ENCODE results near the gene DUSP2.

The DUSP2 gene

GRCh38 chr2:96159084-96159830, 14.0 kb upstream of the DUSP2 start:
- H3K4me3 Mint-ChIP-seq = no peak overlapping the region
- no peak for DNase-seq
- peak overlapping the region; percentile 8 for H3K27ac Mint-ChIP-seq
- H3K27me3 Mint-ChIP-seq (ENCODE audit: low read depth, poor library complexity) = peaks cover 12% of the 10 kb centered on the region
- no peaks in the 10 kb centered on the region for H3K36me3 Mint-ChIP-seq (ENCODE audit: low read depth)
- peaks cover 58% of the 10 kb centered on the region for H3K4me1 Mint-ChIP-seq
- H3K9me3 Mint-ChIP-seq = peaks cover 7% of the 10 kb centered on the region
- no peak for TF ChIP-seq CTCF (IDR thresholded peaks at IDR 0.05)

DNA sequence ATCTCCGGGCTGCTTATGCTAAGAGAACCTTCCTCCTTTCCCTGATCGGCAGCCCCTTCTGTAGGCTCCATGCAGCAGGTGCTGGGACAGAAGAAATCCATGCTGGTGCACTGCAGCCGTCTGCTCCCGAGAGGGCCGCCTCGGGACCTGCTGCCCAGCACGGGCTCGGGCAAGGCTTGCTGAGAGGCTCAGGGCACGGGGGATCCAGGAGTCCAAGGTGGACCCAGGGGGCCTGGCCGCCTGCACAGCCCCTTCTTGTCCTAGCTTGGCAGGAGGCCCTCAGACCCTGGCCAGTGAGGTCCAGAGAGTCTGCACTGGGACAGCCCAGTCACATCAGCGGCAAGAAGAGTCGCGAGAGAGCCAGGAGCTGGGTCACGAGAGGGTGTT, 13.3 kb upstream of the DUSP2 start:
- Mint-ChIP-seq H3K27ac (peak overlapping the region; percentile 57), H3K4me1 (peaks cover 54% of the 10 kb centered on the region), H3K9me3 (peaks cover 7% of the 10 kb centered on the region), H3K36me3 (ENCODE audit: low read depth) (no peaks in the 10 kb centered on the region), H3K4me3 (no peak overlapping the region), H3K27me3 (ENCODE audit: low read depth, poor library complexity) (peaks cover 12% of the 10 kb centered on the region)
- no peak for DNase-seq
- no peak for TF ChIP-seq CTCF (IDR thresholded peaks at IDR 0.05)

DNA sequence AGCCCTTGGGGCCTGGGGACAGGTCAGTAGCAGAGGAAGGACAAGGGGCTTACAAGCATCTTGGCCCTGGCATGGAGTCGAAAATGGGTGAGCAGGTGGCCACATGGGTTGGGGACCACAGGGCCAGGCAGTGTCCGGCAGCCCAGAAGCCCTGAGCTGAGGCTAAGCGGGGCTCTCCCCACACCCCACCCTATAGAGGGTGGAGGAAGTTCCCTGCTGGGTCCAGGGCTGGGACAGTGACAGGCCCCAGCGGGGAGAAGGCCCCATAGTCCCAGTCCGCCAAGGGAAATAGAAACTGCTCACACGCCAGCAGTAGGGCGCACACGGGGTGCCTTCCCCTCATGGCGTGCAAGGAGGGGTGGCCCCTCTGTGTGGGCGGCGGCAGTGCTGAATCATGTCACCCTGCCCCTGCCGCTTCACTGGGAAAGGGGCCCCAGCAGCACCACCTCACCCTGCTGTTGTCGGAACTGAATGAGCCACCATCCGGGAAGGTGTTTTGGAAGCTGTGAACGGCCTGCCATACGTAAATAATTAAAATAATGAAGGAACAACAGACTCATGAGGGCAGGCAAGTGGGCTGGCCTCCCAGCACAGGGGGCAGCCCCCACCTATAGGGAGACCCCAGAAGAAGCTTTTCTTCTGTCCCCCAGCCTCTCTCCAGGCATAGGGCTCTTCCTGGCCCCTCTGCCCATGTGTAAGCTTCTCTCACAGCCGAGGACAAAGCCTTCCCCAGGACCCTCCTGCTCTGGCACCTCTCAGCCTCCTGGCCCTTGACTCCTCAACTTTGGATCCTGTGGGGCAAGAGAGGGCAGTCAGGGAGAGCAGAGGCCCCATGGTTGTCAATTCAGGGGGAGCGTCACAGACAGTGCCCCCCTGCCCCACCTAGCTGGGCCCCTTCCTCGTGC, 12.7 kb upstream of the DUSP2 start:
- H3K4me3 Mint-ChIP-seq = no peak overlapping the region
- no peaks in the 10 kb centered on the region for H3K36me3 Mint-ChIP-seq (ENCODE audit: low read depth)
- peaks cover 7% of the 10 kb centered on the region for H3K9me3 Mint-ChIP-seq
- DNase-seq = no peak
- peaks cover 12% of the 10 kb centered on the region for H3K27me3 Mint-ChIP-seq (ENCODE audit: low read depth, poor library complexity)
- TF ChIP-seq CTCF (IDR thresholded peaks at IDR 0.05) = no peak
- H3K4me1 Mint-ChIP-seq = peaks cover 57% of the 10 kb centered on the region
- peak overlapping the region; percentile 57 for H3K27ac Mint-ChIP-seq

GRCh38 chr2:96156926-96157648, 11.8 kb upstream of the DUSP2 start:
- Mint-ChIP-seq H3K9me3 (peaks cover 7% of the 10 kb centered on the region), H3K4me1 (peaks cover 57% of the 10 kb centered on the region), H3K27me3 (ENCODE audit: low read depth, poor library complexity) (peaks cover 9% of the 10 kb centered on the region), H3K27ac (no peak overlapping the region), H3K36me3 (ENCODE audit: low read depth) (no peaks in the 10 kb centered on the region), H3K4me3 (no peak overlapping the region)
- no peak for TF ChIP-seq CTCF (IDR thresholded peaks at IDR 0.05)
- no peak for DNase-seq

GRCh38 chr2:96156011-96156820, 11.0 kb upstream of the DUSP2 start:
- Mint-ChIP-seq H3K27me3 (ENCODE audit: low read depth, poor library complexity) (peaks cover 9% of the 10 kb centered on the region), H3K36me3 (ENCODE audit: low read depth) (no peaks in the 10 kb centered on the region), H3K9me3 (peaks cover 7% of the 10 kb centered on the region), H3K27ac (no peak overlapping the region), H3K4me3 (no peak overlapping the region), H3K4me1 (peaks cover 54% of the 10 kb centered on the region)
- no peak for TF ChIP-seq CTCF (IDR thresholded peaks at IDR 0.05)
- DNase-seq = no peak

Measured in nephron progenitor cell (in vitro differentiated cells).